Loucy (cell line): ENCODE measurements around the gene USP47.

ENCODE experiments used
- H2AFZ ChIP-seq: fragments of 200-600 bp; sonication (generic); 2 replicates; pipeline ENCODE4 v1.6.0; 2016; ENCODE audit warnings: antibody characterized with exemption, mild to moderate bottlenecking, low read length, moderate library complexity
- H3F3A ChIP-seq: fragments of 200-600 bp; 2 replicates; pipeline ENCODE4 v1.6.0; 2016; ENCODE audit warnings: antibody characterized with exemption, low read depth, mild to moderate bottlenecking
- H3K27me3 ChIP-seq: fragments of 200-600 bp; sonication (generic); 2 replicates; pipeline ENCODE4 v1.6.1; 2014; ENCODE audit warnings: low read length, mild to moderate bottlenecking; ENCODE audit not compliant: insufficient read depth, poor library complexity, severe bottlenecking
- H3K36me3 ChIP-seq: fragments of 200-600 bp; sonication (generic); 2 replicates; pipeline ENCODE4 v1.6.1; 2016; ENCODE audit warnings: low read length; ENCODE audit not compliant: insufficient read depth
- H3K4me1 ChIP-seq: fragments of 200-600 bp; sonication (generic); 2 replicates; pipeline ENCODE4 v1.5.1; 2014; ENCODE audit warnings: low read length, mild to moderate bottlenecking; ENCODE audit not compliant: insufficient read depth, poor library complexity, severe bottlenecking
- H3K4me2 ChIP-seq: fragments of 200-600 bp; sonication (generic); 2 replicates; pipeline ENCODE4 v1.6.0; 2014; ENCODE audit warnings: antibody characterized with exemption, low read length, low read depth, mild to moderate bottlenecking; ENCODE audit not compliant: poor library complexity, severe bottlenecking
- H3K4me3 ChIP-seq: fragments of 200-600 bp; sonication (generic); 2 replicates; pipeline ENCODE4 v1.5.1; 2014; ENCODE audit warnings: low read length, mild to moderate bottlenecking, mixed read lengths; ENCODE audit not compliant: poor library complexity, severe bottlenecking
- H3K79me2 ChIP-seq: fragments of 200-600 bp; sonication (generic); 2 replicates; pipeline ENCODE4 v1.6.1; 2014; ENCODE audit warnings: low read length; ENCODE audit not compliant: insufficient read depth
- H3K9ac ChIP-seq: fragments of 200-600 bp; sonication (generic); 2 replicates; pipeline ENCODE4 v1.6.0; 2014; ENCODE audit warnings: mild to moderate bottlenecking, low read depth, low read length, moderate library complexity; ENCODE audit not compliant: poor library complexity, severe bottlenecking
- H3K9me2 ChIP-seq: fragments of 200-600 bp; sonication (generic); replicated peaks from 2 replicates; pipeline ENCODE4 v1.6.1; 2016; ENCODE audit warnings: low read depth, low read length, mixed read lengths
- H3K9me3 ChIP-seq: fragments of 200-600 bp; sonication (generic); 2 replicates; pipeline ENCODE4 v1.6.1; 2014; ENCODE audit warnings: mild to moderate bottlenecking, antibody characterized with exemption, low read length, low read depth; ENCODE audit not compliant: insufficient read depth
- H4K20me1 ChIP-seq: fragments of 200-600 bp; sonication (generic); 2 replicates; pipeline ENCODE4 v1.6.0; 2014; ENCODE audit warnings: antibody characterized with exemption, low read length, mild to moderate bottlenecking; ENCODE audit not compliant: insufficient read depth, poor library complexity, severe bottlenecking
- CTCF ChIP-seq: fragments of 200-600 bp; sonication (generic); conservative IDR thresholded peaks from 2 replicates; pipeline ENCODE4 v1.5.1; 2014; ENCODE audit warnings: mild to moderate bottlenecking, antibody characterized with exemption, low read length
- EZH2phosphoT487 ChIP-seq: fragments of 200-600 bp; IDR thresholded peaks from 2 replicates; pipeline ENCODE4 v1.6.1; 2018; ENCODE audit warnings: antibody characterized with exemption, mild to moderate bottlenecking, moderate library complexity, borderline replicate concordance

Gene USP47

GRCh38 chr11:11970556-11970955 lies 128.8 kb downstream of the USP47 start:
- Histone ChIP-seq H3F3A (no peaks in the 10 kb centered on the region), H3K9me3 (no peaks in the 10 kb centered on the region), H3K4me1 (no peaks in the 10 kb centered on the region), H4K20me1 (no peaks in the 10 kb centered on the region), H3K36me3 (no peaks in the 10 kb centered on the region), H3K9me2 (no peaks in the 10 kb centered on the region), H3K4me3 (no peak overlapping the region), H2AFZ (no peak overlapping the region), H3K4me2 (no peak overlapping the region), H3K79me2 (no peaks in the 10 kb centered on the region), H3K9ac (no peak overlapping the region), H3K27me3 (no peaks in the 10 kb centered on the region)
- TF ChIP-seq CTCF (no peak), EZH2phosphoT487 (no peak)

GRCh38 chr11:11971906-11972547 lies 130.3 kb downstream of the USP47 start:
- Histone ChIP-seq H3K9me3 (no peaks in the 10 kb centered on the region), H3K4me2 (no peak overlapping the region), H3F3A (no peaks in the 10 kb centered on the region), H3K4me1 (no peaks in the 10 kb centered on the region), H2AFZ (no peak overlapping the region), H4K20me1 (no peaks in the 10 kb centered on the region), H3K4me3 (no peak overlapping the region), H3K9me2 (no peaks in the 10 kb centered on the region), H3K27me3 (no peaks in the 10 kb centered on the region), H3K36me3 (no peaks in the 10 kb centered on the region), H3K79me2 (no peaks in the 10 kb centered on the region), H3K9ac (no peak overlapping the region)
- no peak for TF ChIP-seq CTCF
- no peak for TF ChIP-seq EZH2phosphoT487

- H3K9me3 ChIP-seq = no peaks in the 10 kb centered on the region
- H4K20me1 ChIP-seq = no peaks in the 10 kb centered on the region
- no peak overlapping the region for H3K4me2 ChIP-seq
- no peaks in the 10 kb centered on the region for H3K27me3 ChIP-seq
- no peak overlapping the region for H2AFZ ChIP-seq
- no peaks in the 10 kb centered on the region for H3K9me2 ChIP-seq
- no peak for TF ChIP-seq CTCF
- no peak for TF ChIP-seq EZH2phosphoT487
- H3K9ac ChIP-seq = no peak overlapping the region
- no peaks in the 10 kb centered on the region for H3K79me2 ChIP-seq
- no peaks in the 10 kb centered on the region for H3K4me1 ChIP-seq
- no peaks in the 10 kb centered on the region for H3F3A ChIP-seq
- H3K36me3 ChIP-seq = no peaks in the 10 kb centered on the region
- no peak overlapping the region for H3K4me3 ChIP-seq
Observed at GRCh38 chr11:11972730-11973341, 131.1 kb downstream of the USP47 start.
